ENCODE data around the gene PAPPA. TPM values are rescaled to one million over a fixed set of nuclear protein-coding genes. Genes with fewer than 3 reads are reported as not detected.

The PAPPA gene
- total and polyA plus RNA-seq, 2 of the 8 experiments (the other 6 are each of a cell fraction or from before 2014, with no cell fraction given), result 0.18 to 0.63 TPM

DNA sequence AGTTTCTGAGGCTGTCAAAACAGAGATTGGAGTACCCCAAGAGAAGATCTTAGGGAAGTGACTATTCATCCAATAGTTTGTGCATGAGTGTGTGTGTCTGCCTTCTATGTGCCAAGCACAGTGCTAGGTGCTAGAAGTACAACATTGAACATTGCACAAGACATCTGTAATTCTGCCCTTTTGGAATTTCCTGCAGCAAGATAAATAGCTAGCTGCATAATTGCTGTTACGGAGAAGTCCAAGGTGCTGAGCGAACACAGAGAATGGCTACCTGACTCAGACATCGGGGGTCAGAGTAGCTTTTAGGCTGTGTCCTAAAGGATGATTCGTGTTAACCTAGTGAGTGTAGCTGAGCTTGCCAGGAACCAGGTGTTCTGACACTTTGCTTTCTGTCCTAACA lies 44.8 kb downstream of the PAPPA start:
- H3K9ac ChIP-seq (replicated peaks in 1 of 4; ENCODE audit: extremely low read depth in 1 of 4, low read depth in 3 of 4, low read length in 3 of 4), result no peak overlapping the region
- no peak for TF ChIP-seq NANOG (IDR thresholded peaks at IDR 0.05; ENCODE audit: insufficient read depth, low read depth, low read length, poor library complexity, severe bottlenecking)
- H3K9me3 ChIP-seq (ENCODE audit: insufficient read depth in 2 of 2, low read depth in 1 of 2, low read length in 1 of 2), result no peaks in the 10 kb centered on the region
- H4K91ac ChIP-seq (replicated peaks; ENCODE audit: insufficient read length, low read length), result no peak overlapping the region
- H3K4ac ChIP-seq (replicated peaks; ENCODE audit: insufficient read length, low read depth, low read length), result no peak overlapping the region
- 84% methylated on average over 4 of the region's 4 CpGs; no CpG with 5 or more reads in 1 of the 2 experiments for WGBS, 2 experiments (ENCODE audit: extremely low coverage in 1 of 2, insufficient coverage in 1 of 2, insufficient read length in 1 of 2, insufficient replicate concordance in 2 of 2, low coverage in 1 of 2, low lambda C conversion rate in 2 of 2, missing lambda C conversion rate in 1 of 2)
- no peak overlapping the region for H3K4me2 ChIP-seq (ENCODE audit: insufficient read depth in 1 of 2, low read depth in 2 of 2, low read length in 2 of 2)
- H3K23me2 ChIP-seq (ENCODE audit: low read depth, low read length), result no peaks in the 10 kb centered on the region
- no peaks in the 10 kb centered on the region for H3K4me1 ChIP-seq (replicated peaks in 1 of 4; ENCODE audit: control insufficient read depth in 3 of 4, insufficient read depth in 4 of 4, low read length in 3 of 4)
- no peaks in the 10 kb centered on the region for H3K27me3 ChIP-seq (replicated peaks in 1 of 4; ENCODE audit: control insufficient read depth in 3 of 4, extremely low read depth in 1 of 4, insufficient read depth in 3 of 4, low read length in 3 of 4)
- no peak overlapping the region for H2BK20ac ChIP-seq (ENCODE audit: low read length)
- H2AK5ac ChIP-seq (ENCODE audit: low read depth, low read length), result no peak overlapping the region
- POLR2A ChIA-PET (ENCODE audit: partially characterized antibody), result no interaction called here
- no peak overlapping the region for H4K5ac ChIP-seq (ENCODE audit: insufficient read length, low read depth, low read length)
- no peaks in the 10 kb centered on the region for H4K20me1 ChIP-seq (replicated peaks in 1 of 2; ENCODE audit: control insufficient read depth in 1 of 2, insufficient read depth in 2 of 2, low read length in 2 of 2)
- H2BK120ac ChIP-seq (replicated peaks; ENCODE audit: low read depth, low read length), result no peak overlapping the region
- CTCF ChIA-PET (ENCODE audit: partially characterized antibody), result interaction anchor here (0.7 to 2.0 kb wide), 3 partner anchors 9 to 86 kb away, joined by 3 to 7 read pairs (median 5); no protein-coding TSS in a partner anchor
- H2BK15ac ChIP-seq (ENCODE audit: low read length), result no peak overlapping the region
- no peaks in the 10 kb centered on the region for H3K79me1 ChIP-seq (ENCODE audit: low read depth, low read length)
- no peak overlapping the region for H3K23ac ChIP-seq (ENCODE audit: insufficient read length)
- no peaks in the 10 kb centered on the region for H3K79me2 ChIP-seq (ENCODE audit: control insufficient read depth in 1 of 2, insufficient read depth in 2 of 2, low read length in 2 of 2)
- no peaks in the 10 kb centered on the region for H3K36me3 ChIP-seq (ENCODE audit: control insufficient read depth in 2 of 4, insufficient read depth in 4 of 4, low read length in 3 of 4)
- H3K14ac ChIP-seq (ENCODE audit: insufficient read length), result no peak overlapping the region
- DNase-seq (ENCODE audit: low read depth in 1 of 2, low spot score in 2 of 2), result no peak
- no peak overlapping the region for H3K56ac ChIP-seq (replicated peaks; ENCODE audit: insufficient read length, low read depth, low read length)
- no peak overlapping the region for H3K18ac ChIP-seq (ENCODE audit: extremely low read depth, low read length)
- no peak for FAIRE-seq
- no peak overlapping the region for H2AFZ ChIP-seq (ENCODE audit: low read length)
- no peak overlapping the region for H2BK12ac ChIP-seq (ENCODE audit: low read depth, low read length)
- H4K8ac ChIP-seq (ENCODE audit: extremely low read depth, insufficient read depth, low read length), result no peak overlapping the region
- H3K27ac ChIP-seq (ENCODE audit: low read depth, low read length), result no peak overlapping the region
- no peak overlapping the region for H3K4me3 ChIP-seq (ENCODE audit: extremely low read depth in 1 of 4, insufficient read depth in 2 of 4, low read depth in 3 of 4, low read length in 4 of 4)
- no peak overlapping the region for H2BK5ac ChIP-seq (ENCODE audit: low read depth, low read length)

Data from H1 (cell line).